Vagina (tissue), 2 donors: ENCODE data around the gene SOX1.

Experiments used
- CTCF ChIP-seq, 3 experiments: fragments of 450-650 bp in 2 of 3; fragments of 200-600 bp in 1 of 3; sonication (generic) in 1 of 3; IDR thresholded peaks; one replicate each; pipeline ENCODE4 v1.5.1; 2017 to 2019; ENCODE audit warnings: antibody characterized with exemption in 3 of 3, mild to moderate bottlenecking in 2 of 3, moderate library complexity in 2 of 3
- POLR2A ChIP-seq, 2 donors: fragments of 450-650 bp; IDR thresholded peaks; one replicate each; pipeline ENCODE4 v1.6.1; 2017; ENCODE audit warnings: antibody characterized with exemption in 2 of 2, mild to moderate bottlenecking in 2 of 2, moderate library complexity in 2 of 2

- no peak for TF ChIP-seq POLR2A (IDR thresholded peaks at IDR 0.05)
- no peak for TF ChIP-seq CTCF (IDR thresholded peaks at IDR 0.05)
These were observed 51.0 kb downstream of the SOX1 start for GRCh38 chr13:112117955-112118302.
